ENCODE data around the gene CENPX.

Gene CENPX

DNA sequence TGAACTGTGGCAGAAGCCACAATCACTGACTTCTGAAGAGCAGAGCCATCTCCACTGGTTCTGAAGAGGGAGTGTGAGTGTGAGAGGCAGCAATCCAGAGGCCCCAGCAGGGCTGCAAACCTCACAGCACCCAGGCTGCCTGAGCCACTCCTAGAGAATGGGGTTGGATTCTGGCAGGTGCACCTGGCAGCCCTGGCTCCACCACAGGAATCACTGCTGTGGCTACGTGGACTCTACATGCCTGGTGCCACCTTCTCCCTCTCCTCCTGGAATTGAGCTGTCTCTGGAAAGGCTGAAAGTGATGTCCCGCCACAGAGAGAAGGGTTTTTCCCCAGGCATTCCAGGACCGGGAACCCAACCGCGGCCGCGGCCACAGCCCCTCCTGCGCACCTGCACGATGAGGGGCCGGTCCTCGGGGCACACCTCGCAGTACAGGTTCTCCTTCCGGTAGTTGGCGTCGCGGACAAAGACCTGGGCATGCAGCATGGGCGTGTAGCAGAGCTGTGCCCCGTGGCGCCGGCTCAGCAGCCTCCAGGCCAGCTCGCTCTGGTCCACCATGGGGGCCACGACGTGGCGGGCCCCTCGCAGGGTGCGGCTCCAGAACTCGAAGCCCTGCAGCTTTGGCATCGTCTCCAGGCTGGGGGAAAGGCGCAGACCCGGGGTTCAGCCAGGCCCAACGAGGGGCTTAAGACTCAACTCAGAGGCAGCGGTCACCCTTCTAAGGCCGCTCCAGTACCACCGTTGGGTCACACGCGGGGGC is 41.9 kb upstream of the CENPX start:
- TF ChIP-seq TOX (CRISPR knock-in tag; IDR thresholded peaks at IDR 0.05; ENCODE audit: borderline replicate concordance) (no peak), CSDC2 (CRISPR knock-in tag; IDR thresholded peaks at IDR 0.05) (no peak), ISL1 (CRISPR knock-in tag; IDR thresholded peaks at IDR 0.05) (no peak), BACH2 (CRISPR knock-in tag; IDR thresholded peaks at IDR 0.05; ENCODE audit: borderline replicate concordance) (no peak), ZNF70 (CRISPR knock-in tag; IDR thresholded peaks at IDR 0.05) (no peak), OSR1 (CRISPR knock-in tag; IDR thresholded peaks at IDR 0.05) (no peak)
- TF ChIP-seq, protein P1, sequence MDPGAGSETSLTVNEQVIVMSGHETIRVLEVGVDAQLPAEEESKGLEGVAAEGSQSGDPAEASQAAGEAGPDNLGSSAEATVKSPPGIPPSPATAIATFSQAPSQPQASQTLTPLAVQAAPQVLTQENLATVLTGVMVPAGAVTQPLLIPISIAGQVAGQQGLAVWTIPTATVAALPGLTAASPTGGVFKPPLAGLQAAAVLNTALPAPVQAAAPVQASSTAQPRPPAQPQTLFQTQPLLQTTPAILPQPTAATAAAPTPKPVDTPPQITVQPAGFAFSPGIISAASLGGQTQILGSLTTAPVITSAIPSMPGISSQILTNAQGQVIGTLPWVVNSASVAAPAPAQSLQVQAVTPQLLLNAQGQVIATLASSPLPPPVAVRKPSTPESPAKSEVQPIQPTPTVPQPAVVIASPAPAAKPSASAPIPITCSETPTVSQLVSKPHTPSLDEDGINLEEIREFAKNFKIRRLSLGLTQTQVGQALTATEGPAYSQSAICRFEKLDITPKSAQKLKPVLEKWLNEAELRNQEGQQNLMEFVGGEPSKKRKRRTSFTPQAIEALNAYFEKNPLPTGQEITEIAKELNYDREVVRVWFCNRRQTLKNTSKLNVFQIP (CRISPR knock-in tag; IDR thresholded peaks at IDR 0.05; ENCODE audit: borderline replicate concordance, low read depth), result no peak
- TF ChIP-seq, protein P2, sequence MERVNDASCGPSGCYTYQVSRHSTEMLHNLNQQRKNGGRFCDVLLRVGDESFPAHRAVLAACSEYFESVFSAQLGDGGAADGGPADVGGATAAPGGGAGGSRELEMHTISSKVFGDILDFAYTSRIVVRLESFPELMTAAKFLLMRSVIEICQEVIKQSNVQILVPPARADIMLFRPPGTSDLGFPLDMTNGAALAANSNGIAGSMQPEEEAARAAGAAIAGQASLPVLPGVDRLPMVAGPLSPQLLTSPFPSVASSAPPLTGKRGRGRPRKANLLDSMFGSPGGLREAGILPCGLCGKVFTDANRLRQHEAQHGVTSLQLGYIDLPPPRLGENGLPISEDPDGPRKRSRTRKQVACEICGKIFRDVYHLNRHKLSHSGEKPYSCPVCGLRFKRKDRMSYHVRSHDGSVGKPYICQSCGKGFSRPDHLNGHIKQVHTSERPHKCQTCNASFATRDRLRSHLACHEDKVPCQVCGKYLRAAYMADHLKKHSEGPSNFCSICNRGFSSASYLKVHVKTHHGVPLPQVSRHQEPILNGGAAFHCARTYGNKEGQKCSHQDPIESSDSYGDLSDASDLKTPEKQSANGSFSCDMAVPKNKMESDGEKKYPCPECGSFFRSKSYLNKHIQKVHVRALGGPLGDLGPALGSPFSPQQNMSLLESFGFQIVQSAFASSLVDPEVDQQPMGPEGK (CRISPR knock-in tag; IDR thresholded peaks at IDR 0.05; ENCODE audit: borderline replicate concordance), result no peak
- peak; percentile 2; the same call in 1 of the 3 replicates for ATAC-seq

DNA sequence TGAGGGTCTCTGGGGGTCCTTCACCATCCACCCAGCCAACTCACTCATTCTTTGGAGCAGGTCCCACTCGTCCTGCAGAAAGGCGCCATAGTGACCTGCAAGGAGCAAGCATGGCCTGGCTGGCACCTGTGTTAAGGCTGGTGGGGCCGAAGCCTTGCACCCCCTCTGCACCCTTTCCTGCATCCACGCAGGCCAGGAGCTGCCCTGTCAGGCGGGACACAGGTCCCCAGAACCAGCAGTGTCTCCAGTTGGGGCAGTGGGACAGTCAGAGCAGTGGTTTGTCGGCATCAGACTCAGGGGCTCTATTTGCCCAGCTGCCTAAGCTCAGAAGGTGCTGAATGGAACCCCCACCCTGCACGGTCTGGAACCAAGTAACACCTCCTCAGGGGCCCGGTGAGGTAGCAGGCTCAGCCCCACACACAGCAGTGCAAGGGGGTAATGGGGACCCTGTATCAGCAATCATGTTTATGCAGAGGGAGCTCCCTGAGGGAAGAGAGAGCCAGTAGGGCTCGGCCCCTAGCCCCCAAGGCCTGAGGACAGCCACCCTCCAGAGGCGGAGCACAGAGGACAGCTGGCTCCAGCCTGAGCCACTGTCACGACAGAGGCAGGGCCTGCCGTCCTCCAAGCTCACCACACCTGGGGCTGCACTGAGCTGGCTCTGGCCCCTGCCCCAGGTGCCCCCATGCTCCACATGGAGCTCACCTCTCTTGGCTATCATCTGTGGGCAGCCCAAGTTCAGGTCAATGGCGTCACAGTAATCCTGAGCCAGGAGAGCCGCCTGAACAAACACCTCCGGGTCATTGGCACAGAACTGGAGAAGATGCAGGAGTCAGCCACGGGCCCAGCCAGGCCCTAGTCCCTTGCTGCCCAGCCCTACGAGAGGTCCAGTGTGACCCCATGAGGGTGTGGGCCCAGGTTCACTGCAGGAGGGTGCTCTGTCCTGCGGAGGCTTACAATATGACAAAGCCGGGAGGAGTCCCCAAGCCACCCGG is 41.0 kb upstream of the CENPX start:
- ATAC-seq, result no peak
- TF ChIP-seq ARNTL (CRISPR knock-in tag; IDR thresholded peaks at IDR 0.05; ENCODE audit: borderline replicate concordance, low read depth) (no peak), ZNF70 (CRISPR knock-in tag; IDR thresholded peaks at IDR 0.05) (no peak), SNAI2 (CRISPR knock-in tag; IDR thresholded peaks at IDR 0.05) (no peak), TCF4 (CRISPR knock-in tag; IDR thresholded peaks at IDR 0.05; ENCODE audit: borderline replicate concordance) (no peak), ZNF565 (CRISPR knock-in tag; conservative IDR thresholded peaks at IDR 0.05; ENCODE audit: low read depth) (no peak), TOX (CRISPR knock-in tag; IDR thresholded peaks at IDR 0.05; ENCODE audit: borderline replicate concordance) (no peak), BACH2 (CRISPR knock-in tag; IDR thresholded peaks at IDR 0.05; ENCODE audit: borderline replicate concordance) (no peak), ZFP3 (CRISPR knock-in tag; IDR thresholded peaks at IDR 0.05) (no peak), RARB (CRISPR knock-in tag; IDR thresholded peaks at IDR 0.05) (no peak), ZC3H10 (CRISPR knock-in tag; IDR thresholded peaks at IDR 0.05) (no peak), CSDC2 (CRISPR knock-in tag; IDR thresholded peaks at IDR 0.05) (no peak), ISL1 (CRISPR knock-in tag; IDR thresholded peaks at IDR 0.05) (no peak)
- TF ChIP-seq, protein P3, sequence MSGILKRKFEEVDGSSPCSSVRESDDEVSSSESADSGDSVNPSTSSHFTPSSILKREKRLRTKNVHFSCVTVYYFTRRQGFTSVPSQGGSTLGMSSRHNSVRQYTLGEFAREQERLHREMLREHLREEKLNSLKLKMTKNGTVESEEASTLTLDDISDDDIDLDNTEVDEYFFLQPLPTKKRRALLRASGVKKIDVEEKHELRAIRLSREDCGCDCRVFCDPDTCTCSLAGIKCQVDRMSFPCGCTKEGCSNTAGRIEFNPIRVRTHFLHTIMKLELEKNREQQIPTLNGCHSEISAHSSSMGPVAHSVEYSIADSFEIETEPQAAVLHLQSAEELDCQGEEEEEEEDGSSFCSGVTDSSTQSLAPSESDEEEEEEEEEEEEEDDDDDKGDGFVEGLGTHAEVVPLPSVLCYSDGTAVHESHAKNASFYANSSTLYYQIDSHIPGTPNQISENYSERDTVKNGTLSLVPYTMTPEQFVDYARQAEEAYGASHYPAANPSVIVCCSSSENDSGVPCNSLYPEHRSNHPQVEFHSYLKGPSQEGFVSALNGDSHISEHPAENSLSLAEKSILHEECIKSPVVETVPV (CRISPR knock-in tag; IDR thresholded peaks at IDR 0.05), result no peak
- TF ChIP-seq, protein P1 (CRISPR knock-in tag; IDR thresholded peaks at IDR 0.05; ENCODE audit: borderline replicate concordance, low read depth), result no peak
- TF ChIP-seq, protein P4, sequence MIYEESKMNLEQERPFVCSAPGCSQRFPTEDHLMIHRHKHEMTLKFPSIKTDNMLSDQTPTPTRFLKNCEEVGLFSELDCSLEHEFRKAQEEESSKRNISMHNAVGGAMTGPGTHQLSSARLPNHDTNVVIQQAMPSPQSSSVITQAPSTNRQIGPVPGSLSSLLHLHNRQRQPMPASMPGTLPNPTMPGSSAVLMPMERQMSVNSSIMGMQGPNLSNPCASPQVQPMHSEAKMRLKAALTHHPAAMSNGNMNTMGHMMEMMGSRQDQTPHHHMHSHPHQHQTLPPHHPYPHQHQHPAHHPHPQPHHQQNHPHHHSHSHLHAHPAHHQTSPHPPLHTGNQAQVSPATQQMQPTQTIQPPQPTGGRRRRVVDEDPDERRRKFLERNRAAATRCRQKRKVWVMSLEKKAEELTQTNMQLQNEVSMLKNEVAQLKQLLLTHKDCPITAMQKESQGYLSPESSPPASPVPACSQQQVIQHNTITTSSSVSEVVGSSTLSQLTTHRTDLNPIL (CRISPR knock-in tag; IDR thresholded peaks at IDR 0.05; ENCODE audit: low read depth), result no peak
- TF ChIP-seq, protein P2 (CRISPR knock-in tag; IDR thresholded peaks at IDR 0.05; ENCODE audit: borderline replicate concordance), result no peak
